GM20000 (cell line): ENCODE data around the gene CD84.
"Not testable (repeated sequence)": the region's sequence is repeated elsewhere in the genome, so short reads cannot be mapped to it uniquely, and the experiment has no call there.

ENCODE experiments used
- DNase-seq: peaks from one replicate; pipeline ENCODE4 v3.0.0; 2012; ENCODE audit warnings: low spot score
- TF ChIP-seq, protein P1 (sequence below): IDR thresholded peaks from 2 replicates; pipeline ENCODE4 v1.5.1; 2012; ENCODE audit warnings: mild to moderate bottlenecking, control low read depth; ENCODE audit errors: extremely low read depth, missing control alignments

The CD84 gene

GRCh38 chr1:160579216-160579701 is at the start of gene CD84:
TSS of gene CD84 (minus strand) at chr1:160579496. CDS start at chr1:160579437, 59 bp downstream.
- TF ChIP-seq, protein P1, sequence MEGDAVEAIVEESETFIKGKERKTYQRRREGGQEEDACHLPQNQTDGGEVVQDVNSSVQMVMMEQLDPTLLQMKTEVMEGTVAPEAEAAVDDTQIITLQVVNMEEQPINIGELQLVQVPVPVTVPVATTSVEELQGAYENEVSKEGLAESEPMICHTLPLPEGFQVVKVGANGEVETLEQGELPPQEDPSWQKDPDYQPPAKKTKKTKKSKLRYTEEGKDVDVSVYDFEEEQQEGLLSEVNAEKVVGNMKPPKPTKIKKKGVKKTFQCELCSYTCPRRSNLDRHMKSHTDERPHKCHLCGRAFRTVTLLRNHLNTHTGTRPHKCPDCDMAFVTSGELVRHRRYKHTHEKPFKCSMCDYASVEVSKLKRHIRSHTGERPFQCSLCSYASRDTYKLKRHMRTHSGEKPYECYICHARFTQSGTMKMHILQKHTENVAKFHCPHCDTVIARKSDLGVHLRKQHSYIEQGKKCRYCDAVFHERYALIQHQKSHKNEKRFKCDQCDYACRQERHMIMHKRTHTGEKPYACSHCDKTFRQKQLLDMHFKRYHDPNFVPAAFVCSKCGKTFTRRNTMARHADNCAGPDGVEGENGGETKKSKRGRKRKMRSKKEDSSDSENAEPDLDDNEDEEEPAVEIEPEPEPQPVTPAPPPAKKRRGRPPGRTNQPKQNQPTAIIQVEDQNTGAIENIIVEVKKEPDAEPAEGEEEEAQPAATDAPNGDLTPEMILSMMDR, result no peak
- DNase-seq, result no peak

- TF ChIP-seq, protein P1, result no peak
- no peak for DNase-seq
Measured at GRCh38 chr1:160628799-160629263, 49.5 kb upstream of the CD84 start.

DNA sequence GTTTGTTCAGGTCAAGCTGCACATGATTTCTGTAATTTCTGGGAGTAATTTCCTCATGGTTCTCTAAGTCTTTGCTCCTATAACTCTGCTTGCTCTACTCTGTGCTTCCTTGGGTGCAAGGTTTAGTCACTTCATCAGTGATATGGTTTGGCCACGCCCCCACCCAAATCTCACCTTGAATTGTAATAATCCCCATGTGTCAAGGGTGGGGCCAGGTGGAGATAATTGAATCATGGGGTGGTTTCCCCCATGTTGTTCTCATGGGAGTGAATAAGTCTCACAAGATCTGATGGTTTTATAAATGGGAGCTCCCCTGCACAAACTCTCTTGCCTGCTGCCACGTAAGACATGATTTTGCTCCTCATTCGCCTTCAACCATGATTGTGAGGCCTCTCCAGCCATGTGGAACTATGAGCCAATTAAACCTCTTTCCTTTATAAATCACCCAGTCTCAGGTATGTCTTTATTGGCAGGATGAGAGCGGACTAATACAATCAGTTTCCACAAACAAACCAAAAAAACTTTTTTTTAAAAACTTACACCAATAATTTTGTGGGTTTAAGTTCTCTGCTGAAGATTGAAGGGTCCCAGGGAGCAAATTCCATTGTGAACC is 48.5 kb upstream of the CD84 start:
- not testable (repeated sequence) for DNase-seq

- no peak for DNase-seq
- TF ChIP-seq, protein P1, result no peak
Measured at GRCh38 chr1:160626509-160627342, 47.4 kb upstream of the CD84 start.

DNA sequence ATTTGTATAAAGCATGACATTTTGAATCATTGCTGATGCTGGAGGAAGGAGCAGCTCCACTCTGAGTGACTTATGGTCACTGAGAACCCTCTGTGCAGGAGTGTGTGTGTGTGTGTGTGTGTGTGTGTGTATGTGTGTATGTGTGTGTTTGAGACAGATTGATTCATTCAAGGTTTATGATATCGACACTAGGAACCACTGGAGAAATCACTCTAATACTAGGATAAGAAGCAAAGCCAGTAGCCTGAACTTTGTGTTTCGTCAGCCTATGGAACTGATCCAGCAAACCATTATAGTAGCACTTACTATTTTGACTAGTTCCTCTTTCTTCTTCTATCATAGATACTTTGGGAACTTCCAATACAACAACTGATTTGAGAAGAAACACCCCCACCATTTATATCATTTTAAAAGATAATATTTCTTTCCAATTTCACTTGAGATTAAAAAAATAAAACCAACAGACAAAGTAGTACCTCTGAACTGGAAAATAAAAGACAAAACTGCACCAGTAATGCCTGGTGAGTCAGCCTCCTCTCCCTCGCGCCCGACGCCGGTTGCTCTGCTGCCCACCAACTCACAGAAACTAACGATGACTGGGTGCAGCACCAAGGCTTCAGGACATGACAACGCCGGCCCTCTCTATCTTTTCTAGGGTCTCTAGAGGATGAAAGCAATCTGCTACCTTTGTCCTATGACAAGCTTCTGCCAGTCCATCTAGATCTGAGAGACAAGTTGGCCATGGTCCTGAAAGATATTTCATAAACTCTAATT is 46.6 kb upstream of the CD84 start:
- TF ChIP-seq, protein P1, result no peak
- no peak for DNase-seq

- TF ChIP-seq, protein P1, result no peak
- no peak for DNase-seq
Measured at GRCh38 chr1:160625321-160625720, 46.0 kb upstream of the CD84 start.

DNA sequence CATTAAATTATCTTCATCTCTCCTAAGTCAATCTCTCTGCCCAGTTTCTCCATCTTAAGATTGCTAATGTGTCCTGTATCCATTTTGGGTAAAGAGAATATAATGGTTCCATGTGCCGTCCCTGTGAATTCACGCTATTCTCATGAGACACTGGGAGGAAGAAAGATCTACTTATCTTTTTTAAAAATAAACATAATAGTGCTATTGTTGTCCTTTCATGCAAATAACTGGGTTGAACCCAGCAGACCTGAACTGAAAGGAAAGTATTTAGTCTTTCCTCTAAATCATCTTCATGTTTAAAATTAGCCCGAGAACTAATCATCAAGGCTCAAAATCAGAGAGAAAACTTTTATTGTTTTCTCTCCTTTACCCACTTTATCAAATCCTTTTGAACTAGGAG is 45.2 kb upstream of the CD84 start:
- DNase-seq, result peak; percentile 32

More for the DNA sequence above, 45.2 kb upstream of the CD84 start:
- TF ChIP-seq, protein P1, result no peak
